NCI-H2196 treated with DMSO at 0.1 percent for 48 hours (cell line): Measurements from ENCODE around the gene ELANE.
A peak's percentile ranks its signal among the peaks of the same experiment; 100 is the strongest.

Source experiments
- DNase-seq: peaks from one replicate; lab custom pipeline; 2025; ENCODE audit not compliant: unreplicated experiment; lab: John Stamatoyannopoulos, UW

The ELANE gene

GRCh38 chr19:861141-861755 lies 9.1 kb downstream of the ELANE start:
- DNase-seq = no peak

DNA sequence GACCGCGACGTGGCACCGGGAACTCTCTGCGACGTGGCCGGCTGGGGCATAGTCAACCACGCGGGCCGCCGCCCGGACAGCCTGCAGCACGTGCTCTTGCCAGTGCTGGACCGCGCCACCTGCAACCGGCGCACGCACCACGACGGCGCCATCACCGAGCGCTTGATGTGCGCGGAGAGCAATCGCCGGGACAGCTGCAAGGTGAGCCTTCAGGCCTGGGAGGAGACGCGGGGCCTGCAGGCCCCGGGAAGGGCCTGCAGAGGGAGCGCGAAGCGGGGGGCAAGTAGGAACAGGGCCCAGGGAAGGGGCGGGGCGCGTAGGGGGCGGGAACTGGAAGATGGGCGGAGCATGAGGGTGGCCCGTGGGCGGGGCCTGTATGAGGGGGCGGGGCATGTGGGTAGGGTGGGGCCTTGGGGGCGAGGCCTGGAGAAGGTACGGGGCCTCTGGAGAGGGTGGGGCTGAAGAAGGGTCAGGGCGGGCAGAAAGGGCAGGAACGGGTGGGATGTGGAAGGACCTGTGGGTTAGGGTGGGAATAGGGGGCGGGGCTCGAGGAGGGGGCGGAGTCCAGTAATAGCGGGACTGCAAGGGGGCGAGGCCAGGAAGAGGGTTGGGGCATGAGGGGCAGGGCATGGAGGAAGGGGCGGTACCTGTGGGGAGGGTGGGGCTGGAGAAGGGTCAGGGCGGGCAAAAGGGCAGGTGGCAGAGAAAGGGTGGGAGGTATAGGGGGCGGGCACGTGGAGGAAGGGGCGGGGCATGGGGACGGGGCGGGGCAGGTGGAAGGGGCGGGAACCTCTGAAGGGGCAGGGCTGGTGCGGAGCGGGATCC lies 9.9 kb downstream of the ELANE start:
- DNase-seq = peak; percentile 62

GRCh38 chr19:862581-863314 lies 10.6 kb downstream of the ELANE start:
- DNase-seq = no peak

DNA sequence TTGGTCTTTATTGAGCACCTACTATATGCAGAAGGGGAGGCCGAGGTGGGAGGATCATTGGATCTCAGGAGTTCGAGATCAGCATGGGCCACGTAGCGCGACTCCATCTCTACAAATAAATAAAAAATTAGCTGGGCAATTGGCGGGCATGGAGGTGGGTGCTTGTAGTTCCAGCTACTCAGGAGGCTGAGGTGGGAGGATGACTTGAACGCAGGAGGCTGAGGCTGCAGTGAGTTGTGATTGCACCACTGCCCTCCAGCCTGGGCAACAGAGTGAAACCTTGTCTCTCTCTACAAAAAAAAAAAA lies 11.2 kb downstream of the ELANE start:
- DNase-seq = no peak

- DNase-seq = no peak
These were observed 14.7 kb downstream of the ELANE start for GRCh38 chr19:866769-867300.

- no peak for DNase-seq
These were observed 15.2 kb downstream of the ELANE start for GRCh38 chr19:867301-867793.

DNA sequence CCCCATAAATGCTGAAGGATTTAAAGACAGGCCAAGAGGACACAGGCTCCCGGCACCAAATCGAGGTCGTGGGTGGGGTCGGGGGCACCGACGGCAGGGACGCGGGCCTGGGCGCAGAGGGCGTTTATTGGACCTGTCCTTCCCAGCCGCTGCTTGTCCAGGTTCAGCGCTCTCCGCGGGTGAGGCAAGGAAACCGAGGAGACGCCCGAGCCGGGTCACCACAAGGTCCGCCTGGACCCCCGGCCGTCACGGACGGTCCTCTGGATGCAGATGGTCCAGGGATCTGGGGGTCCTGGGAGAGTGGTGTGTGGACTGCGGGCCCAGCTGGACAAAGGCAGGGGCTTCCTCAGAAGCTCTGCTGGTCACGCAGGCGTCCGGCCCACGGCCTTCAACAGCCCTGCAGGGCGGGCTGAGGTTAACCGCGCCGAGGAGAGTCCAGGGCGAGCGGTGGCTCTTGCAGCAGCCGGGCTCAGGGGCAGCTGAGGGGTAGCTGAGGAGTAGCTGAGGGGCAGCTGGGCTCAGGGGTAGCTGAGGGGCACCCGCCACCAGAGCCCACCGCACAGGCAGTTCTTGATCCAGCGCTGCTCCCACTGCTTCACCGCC lies 15.9 kb downstream of the ELANE start:
- DNase-seq = no peak

DNA sequence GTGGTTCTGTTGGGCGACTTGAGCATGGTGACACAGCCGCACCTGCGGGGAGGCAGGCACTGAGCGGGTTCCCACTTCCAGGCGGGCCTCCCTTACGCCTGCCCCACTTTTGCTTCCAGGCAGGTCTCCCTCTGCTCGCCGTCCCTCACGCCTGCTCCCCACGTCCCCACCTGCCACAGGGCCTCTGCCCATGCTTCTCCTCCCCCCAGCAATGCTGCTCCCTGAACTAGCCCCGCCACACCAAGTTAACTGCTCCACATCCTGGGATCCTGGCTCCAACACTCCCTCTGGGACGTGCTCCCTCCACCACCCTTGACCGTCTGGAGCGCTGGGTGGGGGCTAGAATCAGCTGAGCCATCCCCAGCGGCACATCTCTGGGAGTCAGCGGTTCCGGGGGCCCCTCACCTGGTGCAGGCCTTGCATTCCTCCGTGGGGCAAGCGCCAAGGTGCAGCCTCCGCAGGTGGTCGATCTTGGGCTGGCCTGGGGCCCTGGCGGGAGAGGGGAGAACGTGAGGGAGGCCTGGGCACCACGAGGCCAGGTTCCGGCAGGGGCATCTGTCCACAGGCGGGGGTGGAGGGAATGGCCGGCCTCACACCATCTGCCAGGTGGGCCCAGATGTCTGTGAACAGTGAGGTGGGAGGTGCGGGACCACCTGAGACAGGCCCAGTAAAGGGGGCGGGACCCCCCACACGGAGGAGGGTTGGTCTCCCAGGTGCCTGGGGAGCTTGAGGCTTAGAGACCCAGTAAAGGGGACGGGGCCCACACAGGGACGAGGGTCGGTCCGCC lies 16.5 kb downstream of the ELANE start:
- no peak for DNase-seq

DNA sequence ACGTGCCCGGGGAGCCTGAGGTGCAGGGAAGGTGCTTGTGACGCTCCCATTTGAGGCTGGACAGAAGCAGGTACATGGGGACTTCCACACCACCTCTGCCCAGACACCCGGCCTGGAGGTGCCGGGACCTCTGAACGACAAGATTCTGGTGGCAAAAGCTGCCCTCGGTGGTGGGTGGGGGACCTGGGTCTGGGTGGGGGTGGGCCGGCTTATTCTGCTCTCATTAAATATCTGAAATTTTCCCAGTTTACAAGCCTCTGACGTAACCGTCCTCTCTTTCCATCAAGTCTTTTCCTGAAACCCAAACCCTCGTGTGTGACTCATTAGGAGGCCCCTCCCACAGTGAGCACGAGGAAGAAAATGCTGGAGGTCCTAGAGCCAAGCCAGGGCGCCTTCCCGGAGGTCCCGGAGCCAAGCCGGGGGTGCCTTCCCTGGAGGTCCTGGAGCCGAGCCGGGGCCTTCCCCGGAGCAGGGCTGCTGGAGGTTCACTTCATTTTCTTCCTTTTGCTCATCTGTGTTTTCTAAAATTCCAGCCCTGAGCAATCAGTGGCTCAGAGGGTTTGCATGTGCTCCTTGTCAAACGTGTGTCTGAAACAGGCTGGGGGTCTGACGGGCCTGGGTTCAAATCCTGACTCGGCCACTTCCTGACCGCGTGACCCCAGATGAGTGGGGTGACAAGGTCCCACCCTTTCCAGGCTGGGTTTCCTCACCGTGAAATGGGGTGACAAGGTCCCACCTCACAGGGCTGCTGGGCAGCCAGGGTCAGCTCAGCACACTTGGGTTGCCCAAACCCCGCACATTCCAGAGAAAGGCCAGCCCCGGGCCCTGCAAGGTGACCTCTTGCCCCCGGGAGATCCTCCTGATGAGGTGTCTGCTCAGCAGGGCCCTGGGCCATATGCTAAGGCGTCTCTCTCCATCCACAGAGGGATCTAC lies 17.4 kb downstream of the ELANE start:
- DNase-seq = no peak

DNA sequence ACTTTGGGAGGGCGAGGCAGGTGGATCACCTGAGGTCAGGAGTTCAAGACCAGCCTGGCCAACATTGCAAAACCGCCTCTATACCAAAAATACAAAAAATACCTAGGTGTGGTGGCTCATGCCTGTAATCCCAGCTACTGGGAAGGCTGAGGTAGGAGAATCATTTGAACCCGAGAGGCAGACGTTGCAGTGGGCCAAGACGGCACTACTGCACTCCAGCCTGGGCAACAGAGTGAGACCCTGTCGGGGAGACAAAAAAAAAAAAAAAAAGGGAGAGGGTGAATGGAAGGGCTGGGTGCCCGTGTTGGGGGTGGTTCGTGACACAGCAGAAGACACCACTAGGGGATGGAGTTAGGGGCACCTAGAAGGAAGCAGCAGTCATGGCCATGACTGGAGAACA lies 18.2 kb downstream of the ELANE start:
- DNase-seq = no peak

DNA sequence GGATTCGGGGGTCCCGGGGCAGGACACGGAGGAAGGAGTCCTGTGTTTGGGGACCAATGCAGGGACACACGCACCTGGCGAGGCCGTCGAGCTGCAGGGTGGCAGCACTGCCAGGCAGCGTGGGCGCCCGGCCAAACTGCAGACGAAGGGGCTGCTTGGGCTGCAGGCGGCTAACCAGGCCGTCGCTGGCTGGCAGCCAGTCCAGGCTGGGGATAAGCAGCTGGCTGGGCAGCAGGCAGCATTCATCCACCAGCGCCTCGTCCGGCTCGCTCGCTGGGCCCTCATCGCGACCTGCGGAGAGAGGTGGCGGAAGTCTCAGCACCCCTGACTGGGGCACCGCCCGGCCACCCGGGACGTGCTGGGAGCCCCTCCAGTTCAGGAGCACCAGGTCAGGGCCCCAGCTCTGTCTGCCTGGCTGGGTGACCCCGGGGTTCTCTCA lies 18.9 kb downstream of the ELANE start:
- peak; percentile 71 for DNase-seq

DNA sequence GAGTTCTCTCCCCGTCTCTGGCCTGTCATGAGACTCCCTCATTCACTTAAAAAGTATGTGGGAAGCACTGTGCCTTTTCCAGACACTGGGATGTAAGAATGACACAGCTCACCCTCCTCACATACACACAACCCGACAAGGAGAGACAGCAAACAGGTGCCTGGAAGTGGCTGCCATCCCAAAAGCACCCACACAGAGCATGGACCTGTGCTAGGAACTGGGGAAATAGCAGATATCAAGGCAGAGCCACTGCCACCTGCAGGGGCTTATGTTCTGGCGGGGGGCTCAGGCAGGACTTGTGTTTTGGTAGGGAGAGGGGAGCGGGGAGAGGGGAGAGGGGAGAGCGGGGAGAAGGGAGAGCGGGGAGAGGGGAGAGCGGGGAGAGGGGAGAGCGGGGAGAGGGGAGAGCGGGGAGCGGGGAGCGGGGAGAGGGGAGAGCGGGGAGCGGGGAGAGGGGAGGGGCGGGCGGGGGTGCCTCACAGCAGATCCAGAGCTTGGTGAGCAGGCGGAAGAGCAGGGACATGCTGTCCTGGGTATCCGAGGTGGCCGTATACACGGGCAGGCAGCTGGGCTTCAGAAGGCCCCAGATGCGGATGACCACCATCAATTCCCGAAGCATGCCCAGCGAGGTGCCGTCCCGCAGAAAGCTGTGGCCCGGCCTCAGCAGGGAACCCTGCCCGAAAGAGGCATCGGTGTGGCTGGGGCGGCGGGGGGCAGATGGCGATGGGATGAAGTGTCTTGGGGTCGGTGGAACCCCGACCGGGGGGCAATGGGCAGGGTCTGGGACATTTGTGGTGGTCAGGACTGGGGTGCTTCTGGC lies 19.6 kb downstream of the ELANE start:
- no peak for DNase-seq

- no peak for DNase-seq
These were observed 20.3 kb downstream of the ELANE start for GRCh38 chr19:872266-872951.

GRCh38 chr19:873084-873483 lies 21.0 kb downstream of the ELANE start:
- DNase-seq = no peak

DNA sequence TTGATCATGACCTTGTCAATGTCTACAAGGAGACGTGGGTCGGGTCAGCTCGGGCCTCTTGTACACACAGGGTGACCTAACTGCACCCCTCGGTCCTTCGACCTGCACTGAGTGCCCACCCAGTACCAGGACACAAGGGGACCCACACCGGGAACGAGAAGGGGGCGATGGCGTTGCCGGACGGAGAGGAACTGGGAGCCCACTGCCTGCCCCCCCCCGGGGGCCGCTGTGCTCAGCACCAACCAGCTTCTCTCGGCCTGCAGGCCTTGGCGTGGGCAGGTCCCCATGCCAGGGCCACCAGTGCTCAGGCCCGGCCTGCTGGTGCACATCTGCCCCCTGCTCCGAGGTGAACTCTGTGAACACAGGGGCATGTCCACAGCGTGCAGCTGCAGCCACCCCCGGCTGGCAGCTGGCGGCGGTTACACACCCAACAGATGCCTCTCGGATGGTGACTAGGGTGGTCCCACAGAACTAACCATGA lies 21.5 kb downstream of the ELANE start:
- DNase-seq = no peak

DNA sequence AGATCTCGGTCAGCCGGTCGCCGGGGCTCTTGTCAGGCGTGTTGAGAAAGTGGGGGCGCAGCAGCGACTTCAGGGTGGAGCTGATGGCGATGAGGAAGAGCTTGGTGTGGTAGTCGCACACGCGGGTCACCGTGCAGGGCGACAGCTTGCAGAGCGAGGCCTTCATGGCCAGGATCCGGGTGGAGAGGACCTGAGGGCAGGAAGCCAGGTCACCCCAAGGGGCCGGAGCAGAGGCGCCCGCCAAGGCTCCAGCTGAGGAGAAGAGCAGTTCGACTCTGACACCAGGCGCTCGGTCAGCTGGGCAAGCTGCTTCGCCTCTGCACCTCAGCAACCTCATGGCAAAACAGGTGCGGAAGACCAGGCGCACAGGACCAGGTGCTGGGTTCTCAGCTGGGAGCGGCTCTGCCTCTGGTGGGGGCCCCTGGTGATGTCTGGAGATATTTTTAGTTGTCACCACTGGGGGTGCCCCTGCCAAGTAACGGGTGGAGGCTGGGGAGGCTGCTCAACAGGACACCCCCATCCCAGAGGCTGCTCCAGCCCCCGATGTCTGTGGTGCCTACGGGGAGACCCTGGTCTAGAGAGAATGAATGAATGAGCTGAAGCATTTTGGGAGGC lies 23.3 kb downstream of the ELANE start:
- DNase-seq = no peak

DNA sequence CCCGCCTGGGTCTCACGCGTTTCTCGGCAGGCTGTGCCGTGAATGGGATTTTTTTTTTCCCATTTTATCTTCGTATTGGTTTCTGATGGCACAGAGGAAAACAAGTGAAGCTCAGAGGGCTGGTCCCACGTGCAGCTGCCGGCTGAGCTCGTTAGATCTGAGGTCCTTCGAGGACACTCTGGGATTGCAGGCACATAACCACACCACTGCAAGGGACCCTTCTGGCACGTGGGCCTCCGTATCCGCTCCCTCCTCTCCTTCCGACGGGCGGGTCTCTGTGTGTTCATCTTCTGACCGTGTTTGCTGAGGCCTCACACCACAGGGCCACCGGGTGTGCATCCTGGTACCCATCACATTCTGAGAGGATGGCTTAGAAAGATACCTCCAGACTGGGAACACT lies 24.0 kb downstream of the ELANE start:
- DNase-seq = no peak
